HG02678 (cell line): ENCODE measurements around the gene HMGN1.
"Not testable (repeated sequence)": the region's sequence is repeated elsewhere in the genome, so short reads cannot be mapped to it uniquely, and the experiment has no call there.

ENCODE experiments used
- ATAC-seq: cut with Tn5 transposase; IDR thresholded peaks from one replicate; pipeline ENCODE4 v1.9.1; 2021; ENCODE audit warnings: mild to moderate bottlenecking, moderate library complexity; ENCODE audit not compliant: unreplicated experiment

HMGN1 gene

GRCh38 chr21:39348355-39349210, at the start of gene HMGN1:
Gene HMGN1 (minus strand): TSS chr21:39349088. CDS start chr21:39348917, 171 bp downstream.
- ATAC-seq = peak; percentile 51

GRCh38 chr21:39397646-39398385, 48.9 kb upstream of the HMGN1 start:
- no peak for ATAC-seq

- no peak for ATAC-seq
Measured at GRCh38 chr21:39392981-39393380, 44.1 kb upstream of the HMGN1 start.

GRCh38 chr21:39390212-39390765, 41.4 kb upstream of the HMGN1 start:
- no peak for ATAC-seq

- ATAC-seq = no peak
Measured at GRCh38 chr21:39388811-39389155, 39.9 kb upstream of the HMGN1 start.

- peak; percentile 78 for ATAC-seq
Measured at GRCh38 chr21:39388038-39388810, 39.3 kb upstream of the HMGN1 start.

GRCh38 chr21:39387461-39388037, 38.7 kb upstream of the HMGN1 start:
- ATAC-seq = peak; percentile 52

GRCh38 chr21:39386899-39387298, 38.0 kb upstream of the HMGN1 start:
- no peak for ATAC-seq

- no peak for ATAC-seq
Measured at GRCh38 chr21:39386194-39386593, 37.3 kb upstream of the HMGN1 start.

- ATAC-seq = peak; percentile 42
Measured at GRCh38 chr21:39385299-39386145, 36.6 kb upstream of the HMGN1 start.

- ATAC-seq = no peak
Measured at GRCh38 chr21:39384674-39385298, 35.9 kb upstream of the HMGN1 start.

GRCh38 chr21:39382096-39382495, 33.2 kb upstream of the HMGN1 start:
- not testable (repeated sequence) for ATAC-seq

- no peak for ATAC-seq
Measured at GRCh38 chr21:39381009-39381408, 32.1 kb upstream of the HMGN1 start.

GRCh38 chr21:39379986-39380891, 31.4 kb upstream of the HMGN1 start:
- peak; percentile 98 for ATAC-seq

- no peak for ATAC-seq
Measured at GRCh38 chr21:39377444-39378050, 28.7 kb upstream of the HMGN1 start.

- no peak for ATAC-seq
Measured at GRCh38 chr21:39375446-39375845, 26.6 kb upstream of the HMGN1 start.

- no peak for ATAC-seq
Measured at GRCh38 chr21:39374046-39374445, 25.2 kb upstream of the HMGN1 start.

- peak; percentile 45 for ATAC-seq
Measured at GRCh38 chr21:39373634-39374033, 24.7 kb upstream of the HMGN1 start.
